HG02678 (cell line): ENCODE results near the gene HINFP.
"Not testable (repeated sequence)": the region's sequence is repeated elsewhere in the genome, so short reads cannot be mapped to it uniquely, and the experiment has no call there.

Experiments used
- ATAC-seq: cut with Tn5 transposase; IDR thresholded peaks from one replicate; pipeline ENCODE4 v1.9.1; 2021; ENCODE audit warnings: mild to moderate bottlenecking, moderate library complexity; ENCODE audit not compliant: unreplicated experiment

The HINFP gene

GRCh38 chr11:119184399-119184798 lies 63.0 kb downstream of the HINFP start:
- ATAC-seq: not testable (repeated sequence)
